Tibial nerve (tissue), 3 donors: ENCODE measurements around the gene RASAL1.

Experiments used
- CTCF ChIP-seq, 5 experiments: fragments of 200-600 bp in 3 of 5; fragments of 450-650 bp in 2 of 5; sonication (generic) in 3 of 5; IDR thresholded peaks; one replicate each; pipeline ENCODE4 v1.5.1; 2016 to 2019; ENCODE audit warnings: antibody characterized with exemption in 5 of 5, mild to moderate bottlenecking in 3 of 5, moderate library complexity in 2 of 5
- POLR2A ChIP-seq, 2 donors: fragments of 450-650 bp; IDR thresholded peaks; one replicate each; pipeline ENCODE4 v1.6.1; 2017; ENCODE audit warnings: antibody characterized with exemption in 2 of 2, mild to moderate bottlenecking in 2 of 2, moderate library complexity in 2 of 2

DNA sequence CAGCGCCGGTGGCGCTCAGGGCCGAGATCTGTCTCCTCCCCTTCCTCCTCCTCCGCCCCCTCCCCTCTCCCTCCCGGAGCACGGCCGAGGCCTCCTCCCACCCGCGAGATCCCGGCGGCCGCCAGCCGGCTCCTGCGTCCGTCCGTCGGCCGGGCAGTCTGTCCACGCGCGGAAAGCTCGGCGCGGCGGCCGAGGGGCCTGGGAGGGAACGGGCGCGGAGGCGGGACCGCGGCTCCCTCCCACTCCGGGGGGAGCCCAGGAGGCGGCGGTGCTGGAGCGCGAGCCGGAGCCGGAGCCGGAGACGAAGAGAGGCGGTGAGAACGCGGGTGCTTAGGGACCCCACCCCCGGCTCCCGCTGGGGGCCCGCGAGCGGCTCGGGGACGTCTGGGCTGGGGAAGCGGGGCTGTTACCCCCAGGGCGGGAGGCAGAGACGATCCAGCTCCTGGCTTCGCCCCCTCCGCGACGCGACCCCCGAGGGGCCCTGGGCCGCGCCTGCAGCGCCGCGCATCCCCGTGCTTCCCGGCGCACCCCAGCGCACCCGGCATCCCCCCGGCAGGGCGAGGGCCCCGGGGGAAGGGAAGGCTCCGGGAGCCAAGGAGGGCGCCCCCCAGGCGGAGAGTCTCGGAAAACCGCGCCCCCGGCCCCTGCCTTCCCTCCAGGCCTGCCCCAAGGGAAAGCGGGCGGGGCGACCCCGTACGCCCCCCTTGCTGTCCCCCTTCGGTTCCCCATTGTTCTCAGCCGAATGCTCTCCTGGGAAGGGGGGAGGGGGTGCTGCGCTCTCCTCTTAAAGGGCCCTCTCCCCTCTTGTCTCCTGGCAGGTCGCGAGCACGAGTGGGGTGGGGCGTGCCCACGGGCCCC is 78.7 kb downstream of the RASAL1 start, which contains the start of gene DTX1:
- TF ChIP-seq POLR2A (IDR thresholded peaks at IDR 0.05) (no peak), CTCF (IDR thresholded peaks at IDR 0.05) (no peak)
